GM19395 (cell line): ENCODE data around the gene KBTBD6.
"Not testable (repeated sequence)": the region's sequence is repeated elsewhere in the genome, so short reads cannot be mapped to it uniquely, and the experiment has no call there.

Experiments
- ATAC-seq: cut with Tn5 transposase; IDR thresholded peaks from one replicate; pipeline ENCODE4 v1.9.1; 2021; ENCODE audit warnings: mild to moderate bottlenecking, moderate library complexity; ENCODE audit not compliant: unreplicated experiment

Gene KBTBD6

GRCh38 chr13:41136396-41137031 is 3.9 kb upstream of the KBTBD6 start:
- no peak for ATAC-seq

- ATAC-seq, result no peak
These were observed 1.3 kb upstream of the KBTBD6 start for GRCh38 chr13:41133951-41134350.

GRCh38 chr13:41131660-41132511 is 716 bp downstream of the KBTBD6 start:
- ATAC-seq, result peak; percentile 29

GRCh38 chr13:41131189-41131588 is 1.4 kb downstream of the KBTBD6 start:
- ATAC-seq, result not testable (repeated sequence)

GRCh38 chr13:41130356-41130755 is 2.2 kb downstream of the KBTBD6 start:
- no peak for ATAC-seq

- no peak for ATAC-seq
These were observed 4.9 kb downstream of the KBTBD6 start for GRCh38 chr13:41127701-41128100.

GRCh38 chr13:41122838-41123237 is 9.8 kb downstream of the KBTBD6 start:
- no peak for ATAC-seq

GRCh38 chr13:41117869-41118268 is 14.7 kb downstream of the KBTBD6 start:
- no peak for ATAC-seq

- no peak for ATAC-seq
These were observed 21.1 kb downstream of the KBTBD6 start for GRCh38 chr13:41111454-41111853.

GRCh38 chr13:41107584-41108014 is 25.0 kb downstream of the KBTBD6 start:
- ATAC-seq, result no peak

- no peak for ATAC-seq
These were observed 25.5 kb downstream of the KBTBD6 start for GRCh38 chr13:41107104-41107571.

GRCh38 chr13:41099986-41100385 is 32.6 kb downstream of the KBTBD6 start:
- ATAC-seq, result no peak

- no peak for ATAC-seq
These were observed 33.8 kb downstream of the KBTBD6 start for GRCh38 chr13:41098761-41099160.

- not testable (repeated sequence) for ATAC-seq
These were observed 36.9 kb downstream of the KBTBD6 start for GRCh38 chr13:41095681-41096080.

GRCh38 chr13:41085961-41086585 is 46.5 kb downstream of the KBTBD6 start:
- no peak for ATAC-seq

GRCh38 chr13:41079725-41080124 is 52.9 kb downstream of the KBTBD6 start:
- ATAC-seq, result no peak
